Measurements from ENCODE around the gene GJA4.
"Not testable (repeated sequence)": the region's sequence is repeated elsewhere in the genome, so short reads cannot be mapped to it uniquely, and the experiment has no call there.

The GJA4 gene

GRCh38 chr1:34792424-34792823 lies 375 bp upstream of the GJA4 start:
- no peak for DNase-seq (ENCODE audit: low spot score)

GRCh38 chr1:34794001-34794789 lies 1.4 kb downstream of the GJA4 start:
- DNase-seq (ENCODE audit: low spot score) = no peak

GRCh38 chr1:34794790-34795180 lies 2.0 kb downstream of the GJA4 start:
- DNase-seq (ENCODE audit: low spot score) = no peak

GRCh38 chr1:34795916-34796315 lies 3.1 kb downstream of the GJA4 start:
- no peak for DNase-seq (ENCODE audit: low spot score)

- no peak for DNase-seq (ENCODE audit: low spot score)
These were observed 4.2 kb downstream of the GJA4 start for GRCh38 chr1:34796990-34797389.

- DNase-seq (ENCODE audit: low spot score) = no peak
These were observed 7.4 kb downstream of the GJA4 start for GRCh38 chr1:34800214-34800613.

- no peak for DNase-seq (ENCODE audit: low spot score)
These were observed 11.0 kb downstream of the GJA4 start for GRCh38 chr1:34803770-34804169.

- DNase-seq (ENCODE audit: low spot score) = peak; percentile 56
These were observed 13.6 kb downstream of the GJA4 start for GRCh38 chr1:34806396-34806795.

GRCh38 chr1:34808051-34808810 lies 15.4 kb downstream of the GJA4 start:
- DNase-seq (ENCODE audit: low spot score) = no peak

GRCh38 chr1:34810781-34811180 lies 18.0 kb downstream of the GJA4 start:
- DNase-seq (ENCODE audit: low spot score) = not testable (repeated sequence)

- no peak for DNase-seq (ENCODE audit: low spot score)
These were observed 23.5 kb downstream of the GJA4 start for GRCh38 chr1:34816332-34816731.

- DNase-seq (ENCODE audit: low spot score) = no peak
These were observed 24.0 kb downstream of the GJA4 start for GRCh38 chr1:34816778-34817177.

GRCh38 chr1:34818862-34819261 lies 26.1 kb downstream of the GJA4 start:
- not testable (repeated sequence) for DNase-seq (ENCODE audit: low spot score)

GRCh38 chr1:34822202-34822601 lies 29.4 kb downstream of the GJA4 start:
- no peak for DNase-seq (ENCODE audit: low spot score)

- DNase-seq (ENCODE audit: low spot score) = no peak
These were observed 32.1 kb downstream of the GJA4 start for GRCh38 chr1:34824817-34825454.

GRCh38 chr1:34825455-34826091 lies 32.8 kb downstream of the GJA4 start:
- no peak for DNase-seq (ENCODE audit: low spot score)

- DNase-seq (ENCODE audit: low spot score) = no peak
These were observed 34.6 kb downstream of the GJA4 start for GRCh38 chr1:34827341-34827941.

GRCh38 chr1:34828611-34829010 lies 35.8 kb downstream of the GJA4 start:
- no peak for DNase-seq (ENCODE audit: low spot score)

GRCh38 chr1:34829250-34829649 lies 36.5 kb downstream of the GJA4 start:
- DNase-seq (ENCODE audit: low spot score) = no peak

GRCh38 chr1:34831721-34832246 lies 39.0 kb downstream of the GJA4 start:
- DNase-seq (ENCODE audit: low spot score) = no peak

GRCh38 chr1:34833711-34834110 lies 40.9 kb downstream of the GJA4 start:
- no peak for DNase-seq (ENCODE audit: low spot score)
